CD14-positive monocyte (primary cell): ENCODE data around the gene CPT1C. TPM values are rescaled to one million over a fixed set of nuclear protein-coding genes. Genes with fewer than 3 reads are reported as not detected.

ENCODE experiments used
- DNase-seq, 3 donors: peaks; one replicate each; pipeline ENCODE4 v3.0.0-alpha.2; 2011 to 2022
- H2AFZ ChIP-seq: 2 replicates; pipeline ENCODE4 v1.6.0; 2012; ENCODE audit warnings: mild to moderate bottlenecking, low read depth, low read length, inconsistent platforms; ENCODE audit not compliant: insufficient read depth, poor library complexity, severe bottlenecking
- H3K27ac ChIP-seq, 2 donors: 1 replicate in 1 of 2; 2 replicates in 1 of 2; pipeline ENCODE4 v1.5.1; 2012 to 2013; ENCODE audit warnings: low read length in 2 of 2, control low read depth in 1 of 2, inconsistent platforms in 1 of 2, low read depth in 1 of 2, mild to moderate bottlenecking in 1 of 2
- H3K27me3 ChIP-seq, 2 donors: one replicate each; pipeline versions ENCODE4 v1.6.0 to v1.6.1; 2011 to 2013; ENCODE audit warnings: low read length in 2 of 2; ENCODE audit not compliant: control insufficient read depth in 2 of 2, insufficient read depth in 2 of 2
- H3K36me3 ChIP-seq, 2 donors: replicated peaks in 1 of 2; 1 replicate in 1 of 2; 2 replicates in 1 of 2; pipeline versions ENCODE4 v1.5.1 to v1.6.1; 2012 to 2013; ENCODE audit warnings: low read length in 2 of 2, control low read depth in 1 of 2, inconsistent platforms in 1 of 2, mild to moderate bottlenecking in 1 of 2; ENCODE audit not compliant: insufficient read depth in 2 of 2, control insufficient read depth in 1 of 2
- H3K4me1 ChIP-seq, 2 donors: 1 replicate in 1 of 2; 2 replicates in 1 of 2; pipeline versions ENCODE4 v1.5.1 to v1.6.1; 2012 to 2013; ENCODE audit warnings: low read length in 2 of 2, control low read depth in 1 of 2, inconsistent platforms in 1 of 2, mild to moderate bottlenecking in 1 of 2, moderate library complexity in 1 of 2; ENCODE audit not compliant: insufficient read depth in 2 of 2, control insufficient read depth in 1 of 2
- H3K4me2 ChIP-seq: replicated peaks from 2 replicates; pipeline ENCODE3; 2012; ENCODE audit warnings: low read length, moderate library complexity, mild to moderate bottlenecking; ENCODE audit not compliant: poor library complexity, severe bottlenecking; ENCODE audit errors: extremely low read depth
- H3K4me3 ChIP-seq, 3 experiments: fragments of 200-600 bp in 1 of 3; sonication (generic) in 1 of 3; replicated peaks in 1 of 3; 1 replicate in 2 of 3; 2 replicates in 1 of 3; pipeline ENCODE4 v1.5.1; 2011 to 2013; ENCODE audit warnings: low read length in 3 of 3, mild to moderate bottlenecking in 3 of 3, control low read depth in 2 of 3, low read depth in 2 of 3, inconsistent platforms in 1 of 3, moderate library complexity in 1 of 3
- H3K79me2 ChIP-seq: 2 replicates; pipeline ENCODE4 v1.6.0; 2012; ENCODE audit warnings: mild to moderate bottlenecking, control low read depth, inconsistent platforms, low read length, moderate library complexity; ENCODE audit not compliant: insufficient read depth
- H3K9ac ChIP-seq: 2 replicates; pipeline ENCODE4 v1.6.0; 2017; ENCODE audit warnings: low read length, mild to moderate bottlenecking; ENCODE audit not compliant: insufficient read depth, poor library complexity, severe bottlenecking
- H3K9me3 ChIP-seq, 2 donors: replicated peaks in 1 of 2; 1 replicate in 1 of 2; 2 replicates in 1 of 2; pipeline versions ENCODE4 v1.5.1 to v1.6.1; 2012 to 2013; ENCODE audit warnings: low read length in 2 of 2, control low read depth in 1 of 2; ENCODE audit not compliant: control insufficient read depth in 1 of 2, insufficient read depth in 1 of 2
- H4K20me1 ChIP-seq: 2 replicates; pipeline ENCODE4 v1.6.0; 2012; ENCODE audit warnings: mild to moderate bottlenecking, low read length, control low read depth, moderate library complexity; ENCODE audit not compliant: insufficient read depth
- H3K27ac Mint-ChIP-seq, 7 donors: one replicate each; pipeline ENCODE4 v1.8.0; 2020; ENCODE audit warnings: mild to moderate bottlenecking in 7 of 7, mixed read lengths in 7 of 7, moderate library complexity in 6 of 7, inconsistent platforms in 2 of 7
- H3K27me3 Mint-ChIP-seq, 3 donors: one replicate each; pipeline ENCODE4 v1.8.0; 2021 to 2022; ENCODE audit warnings: low read depth in 3 of 3, mild to moderate bottlenecking in 3 of 3, mixed read lengths in 3 of 3, moderate library complexity in 3 of 3, inconsistent platforms in 1 of 3
- H3K36me3 Mint-ChIP-seq, 2 donors: one replicate each; pipeline ENCODE4 v1.8.0; 2020; ENCODE audit warnings: mixed read lengths in 2 of 2, inconsistent platforms in 1 of 2, mild to moderate bottlenecking in 1 of 2
- H3K4me1 Mint-ChIP-seq: one replicate; pipeline ENCODE4 v1.8.0; 2020; ENCODE audit warnings: mild to moderate bottlenecking, mixed read lengths
- H3K4me3 Mint-ChIP-seq, 2 donors: one replicate each; pipeline ENCODE4 v1.8.0; 2020; ENCODE audit warnings: mild to moderate bottlenecking in 2 of 2, mixed read lengths in 2 of 2, moderate library complexity in 1 of 2
- H3K9me3 Mint-ChIP-seq, 7 donors: one replicate each; pipeline ENCODE4 v1.8.0; 2020 to 2022; ENCODE audit warnings: mixed read lengths in 7 of 7, mild to moderate bottlenecking in 6 of 7, moderate library complexity in 6 of 7, inconsistent platforms in 2 of 7
- WGBS: methylation state at CpG from one replicate; pipeline ENCODE4 v1.1.5; 2013; ENCODE audit warnings: missing lambda C conversion rate; ENCODE audit not compliant: insufficient coverage; 5-methylcytosine and 5-hydroxymethylcytosine counted together
- intact Hi-C, 2 donors: fragments of 100-400 bp; cut with micrococcal nuclease; formaldehyde crosslinking; loops; one replicate each; pipeline versions ENCODE4 v1.15.0 to v1.15.1; 2023
- polyA plus RNA-seq, 3 donors: library from polyadenylated mRNA; depleted of rRNA in 1 of 3; unstranded in 2 of 3; stranded (reverse) in 1 of 3; fragments of 300-500 nt in 2 of 3; fragments of >200 nt in 1 of 3; fragmentation: Illumina TruSeq in 2 of 3; gene quantifications; 1 replicate in 2 of 3; 2 replicates in 1 of 3; pipeline ENCODE4 v1.2.3, GENCODE V29; 2012 to 2021
- TF ChIP-seq, protein P1 (sequence below): fragments of 200-600 bp; IDR thresholded peaks from one replicate; pipeline ENCODE4 v1.8.0; 2022; ENCODE audit warnings: antibody characterized with exemption, mild to moderate bottlenecking

Gene CPT1C
- polyA plus RNA-seq, 3 donors = not detected

DNA sequence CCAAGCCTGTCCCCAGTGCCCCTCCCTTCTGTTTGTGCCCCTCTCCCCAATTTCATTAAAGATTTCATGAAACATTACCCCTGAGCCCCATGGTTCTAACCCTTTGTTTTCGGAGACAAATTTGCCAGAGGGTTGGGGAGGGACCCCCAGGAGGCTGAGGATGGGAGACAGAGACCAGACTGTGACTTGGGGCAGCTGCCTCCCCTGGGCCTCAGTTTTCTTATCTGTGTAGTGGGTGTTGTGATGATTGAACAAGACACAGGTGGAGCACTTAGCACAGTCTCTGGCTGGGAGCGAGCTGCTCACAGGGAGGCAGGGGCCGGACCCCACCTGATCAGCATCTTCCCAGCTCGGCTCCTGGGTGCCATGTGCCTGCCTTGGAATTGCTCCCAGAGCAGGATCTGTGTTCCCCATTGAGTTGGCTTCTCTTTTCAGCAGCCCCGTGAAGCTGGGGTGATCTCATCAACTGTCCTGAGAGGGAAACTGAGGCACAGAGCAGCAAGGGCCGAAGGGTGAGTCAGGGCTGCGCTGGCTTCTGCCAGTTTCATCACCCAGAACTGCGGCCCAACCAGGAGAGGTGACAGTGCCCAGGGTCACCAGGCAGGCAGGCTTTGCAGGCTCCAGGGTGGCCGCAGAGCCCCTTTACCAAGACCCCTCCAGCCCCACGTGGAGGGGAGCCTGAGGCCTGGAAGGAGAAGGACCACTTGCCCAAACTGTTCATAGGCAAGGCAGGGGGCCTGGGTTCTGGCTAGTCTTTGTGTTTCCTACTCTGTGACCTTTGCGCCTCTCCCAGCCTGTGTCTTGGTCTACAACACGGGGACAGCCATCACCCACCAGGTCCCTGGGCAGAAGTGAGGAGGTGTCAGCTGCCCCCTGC lies 32.1 kb upstream of the CPT1C start:
- no peak for DNase-seq
- TF ChIP-seq, protein P1, sequence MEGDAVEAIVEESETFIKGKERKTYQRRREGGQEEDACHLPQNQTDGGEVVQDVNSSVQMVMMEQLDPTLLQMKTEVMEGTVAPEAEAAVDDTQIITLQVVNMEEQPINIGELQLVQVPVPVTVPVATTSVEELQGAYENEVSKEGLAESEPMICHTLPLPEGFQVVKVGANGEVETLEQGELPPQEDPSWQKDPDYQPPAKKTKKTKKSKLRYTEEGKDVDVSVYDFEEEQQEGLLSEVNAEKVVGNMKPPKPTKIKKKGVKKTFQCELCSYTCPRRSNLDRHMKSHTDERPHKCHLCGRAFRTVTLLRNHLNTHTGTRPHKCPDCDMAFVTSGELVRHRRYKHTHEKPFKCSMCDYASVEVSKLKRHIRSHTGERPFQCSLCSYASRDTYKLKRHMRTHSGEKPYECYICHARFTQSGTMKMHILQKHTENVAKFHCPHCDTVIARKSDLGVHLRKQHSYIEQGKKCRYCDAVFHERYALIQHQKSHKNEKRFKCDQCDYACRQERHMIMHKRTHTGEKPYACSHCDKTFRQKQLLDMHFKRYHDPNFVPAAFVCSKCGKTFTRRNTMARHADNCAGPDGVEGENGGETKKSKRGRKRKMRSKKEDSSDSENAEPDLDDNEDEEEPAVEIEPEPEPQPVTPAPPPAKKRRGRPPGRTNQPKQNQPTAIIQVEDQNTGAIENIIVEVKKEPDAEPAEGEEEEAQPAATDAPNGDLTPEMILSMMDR = no peak
- intact Hi-C loops = no loop called here
- H3K79me2 ChIP-seq = peaks cover 8% of the 10 kb centered on the region
- H3K27ac ChIP-seq = no peak overlapping the region
- H4K20me1 ChIP-seq = peaks cover 49% of the 10 kb centered on the region
- peaks cover 4 to 6% of the 10 kb centered on the region in 2 donors for H3K4me1 ChIP-seq
- Mint-ChIP-seq H3K4me1 (peaks cover 5% of the 10 kb centered on the region), H3K27me3 (peaks cover 0 to 3% (median 0%) of the 10 kb centered on the region in 3 donors), H3K36me3 (peaks cover 70 to 92% of the 10 kb centered on the region in 2 donors), H3K4me3 (no peak overlapping the region), H3K9me3 (peaks cover 0 to 4% (median 0%) of the 10 kb centered on the region in 7 donors), H3K27ac (peak overlapping the region in 4 of 7 donors; percentile 5 to 52 (median 19))
- H3K9ac ChIP-seq = no peak overlapping the region
- no peak overlapping the region for H3K4me3 ChIP-seq
- H3K9me3 ChIP-seq = no peaks in the 10 kb centered on the region
- peaks cover 82 to 95% of the 10 kb centered on the region in 2 donors for H3K36me3 ChIP-seq
- H2AFZ ChIP-seq = no peak overlapping the region
- H3K27me3 ChIP-seq = no peaks in the 10 kb centered on the region
- WGBS = 97% methylated on average over 10 of the region's 12 CpGs
- H3K4me2 ChIP-seq = no peak overlapping the region

DNA sequence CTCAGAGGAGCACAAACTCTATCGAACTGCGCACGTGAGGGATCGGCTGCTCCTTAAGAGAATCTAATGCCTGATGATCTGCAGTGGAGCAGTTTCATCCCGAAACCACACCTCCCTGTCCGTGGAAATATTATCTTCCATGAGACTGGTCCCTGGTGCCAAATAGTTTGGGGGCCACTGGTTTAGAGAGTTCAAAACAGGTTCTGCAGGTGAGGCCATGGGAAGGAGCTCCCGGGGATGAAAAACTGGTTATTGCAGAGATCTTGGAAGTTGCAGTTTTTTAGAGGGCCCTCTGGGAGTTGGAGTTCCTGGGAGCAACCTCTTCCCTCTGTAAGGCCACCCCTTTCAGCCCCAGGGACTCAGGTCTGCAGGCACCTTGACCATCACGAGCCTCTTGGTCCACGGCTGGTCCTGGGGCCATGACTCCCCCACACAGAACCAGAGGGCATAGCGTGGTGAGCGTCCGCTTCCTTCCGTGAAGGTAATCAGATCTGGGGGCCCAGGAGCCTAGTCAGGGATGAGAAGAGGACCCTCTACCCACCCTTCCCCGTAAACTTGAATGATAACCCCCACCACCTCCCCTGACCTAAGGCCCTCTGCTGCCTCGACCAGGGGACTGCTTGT lies 30.5 kb upstream of the CPT1C start:
- H3K9ac ChIP-seq = no peak overlapping the region
- intact Hi-C loops = loop anchor here in 1 of 2 donors (10.0 kb wide), 1 partner anchor 364 kb away; the partner anchor contains the start of genes VRK3 and ZNF473
- Mint-ChIP-seq H3K36me3 (peaks cover 55 to 76% of the 10 kb centered on the region in 2 donors), H3K9me3 (peaks cover 0 to 4% (median 0%) of the 10 kb centered on the region in 7 donors), H3K27ac (peak overlapping the region in 4 of 7 donors; percentile 16 to 60 (median 39)), H3K4me3 (no peak overlapping the region), H3K27me3 (peaks cover 0 to 2% (median 0%) of the 10 kb centered on the region in 3 donors), H3K4me1 (peaks cover 18% of the 10 kb centered on the region)
- no peak for DNase-seq
- H2AFZ ChIP-seq = no peak overlapping the region
- no peak overlapping the region for H3K4me3 ChIP-seq
- H3K9me3 ChIP-seq = no peaks in the 10 kb centered on the region
- H3K4me2 ChIP-seq = no peak overlapping the region
- peaks cover 68 to 78% of the 10 kb centered on the region in 2 donors for H3K36me3 ChIP-seq
- H3K4me1 ChIP-seq = peaks cover 9 to 20% of the 10 kb centered on the region in 2 donors
- H3K27ac ChIP-seq = peak overlapping the region in 1 of 2 donors; percentile 31
- no peaks in the 10 kb centered on the region for H3K27me3 ChIP-seq
- peaks cover 58% of the 10 kb centered on the region for H4K20me1 ChIP-seq
- peaks cover 24% of the 10 kb centered on the region for H3K79me2 ChIP-seq
- WGBS = 95% methylated on average over 12 of the region's 15 CpGs
- TF ChIP-seq, protein P1 = no peak
